Dedifferentiated amniotic fluid mesenchymal stem cell (primary cell): ENCODE data around the gene AKAP13.
"Not testable (repeated sequence)": the region's sequence is repeated elsewhere in the genome, so short reads cannot be mapped to it uniquely, and the experiment has no call there.

Experiments used
- DNase-seq: peaks from one replicate; pipeline ENCODE4 v3.0.0-alpha.2; 2016; ENCODE audit errors: extremely low spot score

The AKAP13 gene

GRCh38 chr15:85792912-85793590 is 412.6 kb downstream of the AKAP13 start:
- no peak for DNase-seq

DNA sequence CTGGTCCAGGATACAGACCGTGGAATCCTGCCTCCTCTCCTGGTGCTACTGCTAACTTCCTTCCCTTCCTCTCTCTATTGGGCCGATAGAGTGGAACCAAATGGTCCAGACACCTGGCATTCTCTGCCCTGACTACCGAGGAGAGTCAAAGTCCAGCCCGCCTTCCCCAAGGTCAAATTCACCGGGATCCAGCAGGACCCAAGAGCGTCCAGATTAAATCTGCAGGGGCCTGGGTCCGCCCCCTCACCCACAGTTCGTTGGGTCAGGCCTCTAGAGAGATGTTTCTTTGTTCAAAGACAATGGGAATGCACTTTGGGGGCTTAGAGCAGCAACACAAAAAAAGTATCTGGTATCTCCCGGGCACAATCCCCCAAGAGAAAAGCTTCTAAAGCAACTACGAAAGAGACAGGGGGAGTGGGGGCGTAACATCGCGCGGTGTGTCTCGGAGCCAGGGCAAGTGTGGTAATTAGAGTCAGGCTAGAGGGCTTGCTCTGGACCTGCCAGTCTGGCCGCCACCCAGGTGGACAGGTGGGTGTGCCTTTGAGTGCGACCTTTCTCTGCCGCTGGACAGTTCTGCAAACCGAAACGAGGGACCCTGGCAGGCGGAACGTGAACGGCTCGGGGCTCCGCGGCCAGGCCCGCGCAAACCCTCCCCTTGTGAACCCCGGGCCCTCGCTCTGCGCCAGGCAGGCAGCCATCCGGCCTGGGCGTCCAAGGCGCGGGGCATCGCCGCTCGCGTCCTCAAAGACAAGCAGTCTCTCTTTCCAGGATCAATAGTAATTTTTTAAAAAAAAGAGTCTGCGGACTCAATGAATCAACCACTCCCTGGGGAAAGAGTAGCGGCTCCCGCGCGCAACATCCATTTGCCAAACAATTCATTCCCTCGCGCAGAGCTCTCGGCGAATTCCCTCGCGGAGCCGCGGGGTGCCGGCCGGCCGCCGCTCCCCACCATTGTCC is 413.5 kb downstream of the AKAP13 start:
- no peak for DNase-seq

- DNase-seq: peak; percentile 92
These were observed 414.4 kb downstream of the AKAP13 start, which contains the start of gene KLHL25 for GRCh38 chr15:85794598-85795336. TSS of gene KLHL25 (minus strand) at chr15:85794925. CDS start at chr15:85769810, 25,115 bp downstream.

GRCh38 chr15:85795337-85796305 is 415.2 kb downstream of the AKAP13 start:
- no peak for DNase-seq

DNA sequence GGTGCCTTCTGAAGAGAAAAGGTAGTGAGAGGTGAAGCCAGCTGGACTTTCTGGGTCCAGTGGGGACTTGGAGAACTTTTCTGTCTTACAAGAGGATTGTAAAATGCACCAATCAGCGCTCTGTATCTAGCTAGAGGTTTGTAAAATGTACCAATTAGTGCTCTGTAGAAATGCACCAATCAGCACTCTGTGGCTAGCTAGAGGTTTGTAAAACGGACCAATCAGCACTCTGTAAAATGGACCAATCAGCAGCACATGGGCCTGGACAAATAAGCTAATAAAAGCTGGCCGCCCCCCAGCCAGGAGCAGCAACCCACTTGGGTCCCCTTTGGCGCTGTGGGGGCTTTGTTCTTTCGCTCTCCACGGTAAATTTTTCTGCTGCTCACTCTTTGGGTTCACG is 416.0 kb downstream of the AKAP13 start:
- DNase-seq: not testable (repeated sequence)
